K562 (cell line): ENCODE results near the gene DNMBP. TPM values are rescaled to one million over a fixed set of nuclear protein-coding genes. Genes with fewer than 3 reads are reported as not detected.

Experiments
- ATAC-seq: fragments of 200-7000 bp; cut with Tn5 transposase; 3 replicates; pipeline ENCODE4 v1.9.1; 2020; ENCODE audit warnings: moderate library complexity
- BruUV-seq: library from RNA; stranded (reverse); fragments of 400-500 nt; replicated peaks from 2 replicates; lab custom pipeline; 2021; lab: Mats Ljungman, UMichigan
- CTCF ChIA-PET: fragments of 300-600 bp; formaldehyde crosslinking; extraction: SDS; loops from one replicate; lab custom pipeline; 2021; ENCODE audit warnings: low intra/inter-chr PET ratio; lab: Yijun Ruan, JAX
- POLR2A ChIA-PET: fragments of 300-600, 350-650 bp; sonication (Branson Sonifier 250); formaldehyde crosslinking; extraction: SDS; loops from one replicate; lab custom pipeline; 2021; ENCODE audit warnings: antibody characterized with exemption, inconsistent platforms; lab: Yijun Ruan, JAX
- DNase-seq, 4 experiments: peaks; one replicate each; pipeline versions ENCODE4 v3.0.0 to v3.0.0-alpha.2; 2011 to 2018; ENCODE audit warnings: low spot score in 3 of 4, mixed read lengths in 3 of 4; ENCODE audit errors: extremely low read depth in 1 of 4
- FAIRE-seq: peaks from 2 replicates; lab custom pipeline; 2011; peaks lifted over from hg19 to GRCh38; lab: Jason Lieb, UNC
- H2AFZ ChIP-seq: 2 replicates; pipeline ENCODE4 v1.6.0; 2011; ENCODE audit warnings: low read depth, low read length, control low read depth, inconsistent platforms
- H3K27ac ChIP-seq: fragments of 200-600 bp; 3 replicates; pipeline ENCODE4 v1.8.0; 2011; ENCODE audit warnings: low read depth, mild to moderate bottlenecking, control low read depth, inconsistent platforms, low read length, moderate library complexity, mixed read lengths; ENCODE audit errors: extremely low read depth
- H3K27me3 ChIP-seq, 2 experiments: fragments of 300-600 bp in 1 of 2; 2 replicates in 1 of 2; 3 replicates in 1 of 2; pipeline versions ENCODE4 v1.6.0 to v1.8.0; 2011; ENCODE audit warnings: inconsistent platforms in 2 of 2, low read length in 2 of 2, mild to moderate bottlenecking in 1 of 2, mixed read lengths in 1 of 2, moderate library complexity in 1 of 2; ENCODE audit not compliant: control insufficient read depth in 2 of 2, insufficient read depth in 2 of 2
- H3K36me3 ChIP-seq: fragments of 300-600 bp; 3 replicates; pipeline ENCODE4 v1.8.0; 2011; ENCODE audit warnings: mild to moderate bottlenecking, low read length, inconsistent platforms; ENCODE audit not compliant: control insufficient read depth, insufficient read depth
- H3K4me1 ChIP-seq, 2 experiments: fragments of 200-600 bp in 1 of 2; replicated peaks in 1 of 2; 2 replicates in 1 of 2; 3 replicates in 1 of 2; pipeline versions ENCODE4 v1.5.1 to v1.8.0; 2011; ENCODE audit warnings: inconsistent platforms in 2 of 2, low read length in 2 of 2, mild to moderate bottlenecking in 1 of 2, mixed read lengths in 1 of 2, moderate library complexity in 1 of 2; ENCODE audit not compliant: control insufficient read depth in 2 of 2, insufficient read depth in 2 of 2
- H3K4me2 ChIP-seq: 2 replicates; pipeline ENCODE4 v1.6.1; 2011; ENCODE audit warnings: low read length, control low read depth, inconsistent platforms, mixed read lengths; ENCODE audit not compliant: insufficient read depth
- H3K4me3 ChIP-seq: fragments of 200-600 bp; sonication (generic), shearing (Covaris generic); 2 replicates; pipeline ENCODE4 v1.5.1; 2016; ENCODE audit warnings: control low read depth, inconsistent platforms
- H3K79me2 ChIP-seq: fragments of 200-600 bp; 3 replicates; pipeline ENCODE4 v1.8.0; 2011; ENCODE audit warnings: low read length, inconsistent platforms; ENCODE audit not compliant: control insufficient read depth, insufficient read depth
- H3K9ac ChIP-seq, 2 experiments: 2 replicates each; pipeline versions ENCODE4 v1.6.0 to v1.6.1; 2011; ENCODE audit warnings: low read depth in 2 of 2, low read length in 2 of 2, control low read depth in 1 of 2, inconsistent platforms in 1 of 2, mild to moderate bottlenecking in 1 of 2, mixed read lengths in 1 of 2; ENCODE audit not compliant: insufficient read depth in 1 of 2
- H3K9me1 ChIP-seq: one replicate; pipeline ENCODE4 v1.6.0; 2011; ENCODE audit warnings: inconsistent platforms, mild to moderate bottlenecking, low read length, moderate library complexity; ENCODE audit not compliant: control insufficient read depth, insufficient read depth
- H3K9me3 ChIP-seq: replicated peaks from 2 replicates; pipeline ENCODE4 v1.5.1; 2011; ENCODE audit warnings: low read depth, low read length, inconsistent platforms; ENCODE audit not compliant: control insufficient read depth, insufficient read depth
- H4K20me1 ChIP-seq: replicated peaks from 2 replicates; pipeline ENCODE4 v1.6.1; 2011; ENCODE audit warnings: low read length, inconsistent platforms, mixed read lengths; ENCODE audit not compliant: control insufficient read depth, insufficient read depth
- KLF16 ChIP-seq: IDR thresholded peaks from 2 replicates; pipeline ENCODE4 v1.6.1; 2016; ENCODE audit warnings: antibody characterized with exemption
- RBM22 ChIP-seq: fragments of 200-400 bp; formaldehyde crosslinking; IDR thresholded peaks from 2 replicates; pipeline ENCODE4 v1.6.1; 2018; ENCODE audit warnings: low read length, low read depth; ENCODE audit not compliant: poor library complexity, severe bottlenecking
- RBM25 ChIP-seq: fragments of 200-400 bp; formaldehyde crosslinking; IDR thresholded peaks from 2 replicates; pipeline ENCODE4 v1.6.1; 2018; ENCODE audit warnings: low read length, low read depth, moderate library complexity; ENCODE audit not compliant: severe bottlenecking
- RFX7 ChIP-seq: fragments of 250-450 bp; sonication (Bioruptor Pico); IDR thresholded peaks from 2 replicates; pipeline ENCODE4 v1.5.1; 2021; ENCODE audit warnings: mild to moderate bottlenecking
- USF1 ChIP-seq: sonication (generic); formaldehyde crosslinking; IDR thresholded peaks from 2 replicates; pipeline ENCODE4 v1.9.0; 2022; ENCODE audit warnings: mild to moderate bottlenecking, missing genetic modification reagents
- XRCC4 ChIP-seq: IDR thresholded peaks from one replicate; pipeline ENCODE4 v1.6.1; 2011; ENCODE audit not compliant: insufficient read depth, insufficient read length; ENCODE audit errors: extremely low read depth
- WGBS: fragments of 100-300 bp; shearing (Covaris generic); methylation state at CpG from one replicate; pipeline ENCODE4 v1.1.6; 2016; ENCODE audit warnings: low coverage, mixed read lengths; ENCODE audit not compliant: insufficient coverage; ENCODE audit errors: missing lambda C conversion rate; 5-methylcytosine and 5-hydroxymethylcytosine counted together
- in situ Hi-C: fragments of 300-500 bp; cut with MboI; formaldehyde crosslinking; loops from 4 replicates; pipeline ENCODE4 v1.15.0; 2018; ENCODE audit warnings: inconsistent platforms, mixed read lengths
- intact Hi-C: fragments of 100-400 bp; cut with micrococcal nuclease; formaldehyde crosslinking; loops from 2 replicates; pipeline ENCODE4 v1.14.2; 2022
- polyA plus RNA-seq, 8 experiments: library from polyadenylated mRNA; depleted of rRNA in 4 of 8; stranded (reverse) in 5 of 8; unstranded in 3 of 8; fragments of >200 nt; fragmentation: Nextera tagmentation in 2 of 8; fragmentation: Illumina TruSeq in 1 of 8; extraction: Ambion mirVana in 2 of 8; extraction: Trizol in 1 of 8; gene quantifications; 2 replicates each; pipeline versions ENCODE4 v1.2.1 to v1.2.3, GENCODE V29; 2011 to 2014; ENCODE audit warnings: inconsistent platforms in 1 of 8, missing spikeins in 1 of 8
- total RNA-seq, 7 experiments: library from RNA; depleted of rRNA in 6 of 7; stranded (reverse); fragments of >200 nt in 6 of 7; fragmentation: Illumina TruSeq in 2 of 7; extraction: Trizol in 2 of 7; gene quantifications; 2 replicates each; pipeline versions ENCODE4 v1.2.1 to v1.2.3, GENCODE V29; 2011 to 2021; ENCODE audit warnings: low replicate concordance in 1 of 7

DNMBP gene
- total and polyA plus RNA-seq, 9 of the 15 experiments (the other 6 are each of a cell fraction or from before 2014, with no cell fraction given) = 0.83 to 3.7 (median 2.2) TPM

- intact Hi-C loops = no loop called here
- TF ChIP-seq USF1 (no peak), RBM22 (no peak), RFX7 (CRISPR knock-in tag) (no peak), RBM25 (peak; percentile 19), XRCC4 (no peak), KLF16 (no peak)
- Histone ChIP-seq H3K27me3 (no peaks in the 10 kb centered on the region), H3K4me1 (peaks cover 0 to 2% of the 10 kb centered on the region in 2 experiments; a peak in 2 of 5 replicates), H3K9me3 (no peaks in the 10 kb centered on the region), H3K9me1 (no peaks in the 10 kb centered on the region), H3K4me3 (no peak overlapping the region), H3K79me2 (no peaks in the 10 kb centered on the region; the same call in 2 of the 3 replicates), H3K9ac (no peak overlapping the region), H4K20me1 (no peaks in the 10 kb centered on the region), H3K27ac (no peak overlapping the region), H3K36me3 (no peaks in the 10 kb centered on the region), H3K4me2 (no peak overlapping the region), H2AFZ (no peak overlapping the region)
- ChIA-PET CTCF (interaction anchor here (0.7 kb wide), 1 partner anchor 39 kb away, joined by 3 read pairs; no protein-coding TSS in a partner anchor), POLR2A (interaction anchor here (1.2 kb wide), 1 partner anchor 18 kb away, joined by 3 read pairs; no protein-coding TSS in a partner anchor)
- FAIRE-seq (no peak), DNase-seq (no peak), ATAC-seq (no peak)
- in situ Hi-C loops = no loop called here
- no TSS peak for BruUV-seq
- 42% methylated on average over 7 of the region's 7 CpGs for WGBS
Measured at GRCh38 chr10:99975942-99976809, 33.6 kb downstream of the DNMBP start.
